Upper lobe of left lung (tissue), 6 donors: ENCODE data around the gene ZBTB47. TPM values are rescaled to one million over a fixed set of nuclear protein-coding genes. Genes with fewer than 3 reads are reported as not detected.

Source experiments
- ATAC-seq, 2 donors: fragments of 200-7000 bp; cut with Tn5 transposase; one replicate each; pipeline ENCODE4 v1.9.1; 2022; ENCODE audit warnings: mild to moderate bottlenecking in 2 of 2, moderate library complexity in 2 of 2; ENCODE audit not compliant: low FRiP score in 2 of 2
- DNase-seq, 2 donors: peaks; one replicate each; pipeline ENCODE4 v3.0.0-alpha.2; 2019 to 2020
- H3K27ac ChIP-seq, 4 donors: fragments of 200-600 bp; sonication (generic); one replicate each; pipeline ENCODE4 v1.5.1; 2016 to 2019
- H3K27me3 ChIP-seq, 4 donors: fragments of 200-600 bp; sonication (generic); one replicate each; pipeline ENCODE4 v1.5.1; 2017 to 2019
- H3K36me3 ChIP-seq, 4 donors: fragments of 200-600 bp; sonication (generic); one replicate each; pipeline ENCODE4 v1.5.1; 2016 to 2019
- H3K4me1 ChIP-seq, 4 donors: fragments of 200-600 bp; sonication (generic); one replicate each; pipeline ENCODE4 v1.5.1; 2018 to 2019
- H3K4me3 ChIP-seq, 4 donors: fragments of 200-600 bp; sonication (generic); one replicate each; pipeline ENCODE4 v1.5.1; 2017 to 2019; ENCODE audit warnings: mild to moderate bottlenecking in 2 of 4, moderate library complexity in 1 of 4
- H3K9me3 ChIP-seq, 4 donors: fragments of 200-600 bp; sonication (generic); one replicate each; pipeline ENCODE4 v1.5.1; 2018 to 2019
- CTCF ChIP-seq, 6 experiments: fragments of 450-650 bp in 4 of 6; fragments of 200-600 bp in 2 of 6; sonication (generic) in 2 of 6; IDR thresholded peaks; one replicate each; pipeline ENCODE4 v1.5.1; 2016 to 2019; ENCODE audit warnings: antibody characterized with exemption in 6 of 6
- EP300 ChIP-seq, 4 donors: sonication (generic); formaldehyde crosslinking; IDR thresholded peaks; one replicate each; pipeline ENCODE4 v1.5.1; 2017; ENCODE audit warnings: antibody characterized with exemption in 4 of 4, control low read depth in 2 of 4
- POLR2A ChIP-seq, 4 donors: fragments of 450-650 bp; IDR thresholded peaks; one replicate each; pipeline ENCODE4 v1.5.1; 2016 to 2017; ENCODE audit warnings: antibody characterized with exemption in 4 of 4, mild to moderate bottlenecking in 2 of 4
- POLR2AphosphoS5 ChIP-seq, 2 donors: sonication (generic); formaldehyde crosslinking; IDR thresholded peaks; one replicate each; pipeline ENCODE4 v1.5.1; 2017; ENCODE audit warnings: antibody characterized with exemption in 2 of 2
- WGBS, 2 donors: methylation state at CpG; one replicate each; pipeline ENCODE4 v1.1.5; 2017 to 2018; 5-methylcytosine and 5-hydroxymethylcytosine counted together
- total RNA-seq, 6 donors: library from RNA; depleted of rRNA in 4 of 6; stranded (reverse); fragments of >200 nt in 4 of 6; gene quantifications; one replicate each; pipeline versions ENCODE4 v1.1.0 to v1.2.1, GENCODE V29; 2016 to 2021
- donor health status: DM: no; HTN: no; CAD: no; lungs with moderate emphysema.
- donor health status: DM: no; HTN: yes; CAD: no; lungs with severe emphysema.

The ZBTB47 gene
- total RNA-seq, 6 donors from 2014 or later: 25.1 to 35.8 (median 29.9) TPM

GRCh38 chr3:42612928-42613327, 40.6 kb upstream of the ZBTB47 start:
- H3K36me3 ChIP-seq: peaks cover 0 to 10% (median 4%) of the 10 kb centered on the region in 4 donors
- no peak for TF ChIP-seq POLR2A (IDR thresholded peaks at IDR 0.05)
- no peak for TF ChIP-seq POLR2AphosphoS5 (IDR thresholded peaks at IDR 0.05)
- no peak for TF ChIP-seq EP300 (IDR thresholded peaks at IDR 0.05)
- TF ChIP-seq CTCF (IDR thresholded peaks at IDR 0.05): no peak
- peak overlapping the region in 2 of 4 donors; percentile 48 to 59 for H3K27ac ChIP-seq
- no peak overlapping the region for H3K4me3 ChIP-seq
- DNase-seq: no peak
- no peaks in the 10 kb centered on the region for H3K27me3 ChIP-seq
- H3K4me1 ChIP-seq: peaks cover 36 to 58% (median 40%) of the 10 kb centered on the region in 4 donors
- no peak for ATAC-seq
- H3K9me3 ChIP-seq: no peaks in the 10 kb centered on the region
- WGBS, 2 donors: 87 to 96% methylated on average over 3 of the region's 3 CpGs

- DNase-seq (no peak), ATAC-seq (no peak)
- Histone ChIP-seq H3K36me3 (peaks cover 0 to 11% (median 4%) of the 10 kb centered on the region in 4 donors), H3K27me3 (no peaks in the 10 kb centered on the region), H3K27ac (peak overlapping the region in 2 of 4 donors; percentile 48 to 59), H3K4me1 (peaks cover 37 to 58% (median 42%) of the 10 kb centered on the region in 4 donors), H3K4me3 (no peak overlapping the region), H3K9me3 (no peaks in the 10 kb centered on the region)
- 70 to 81% methylated on average over 2 of the region's 2 CpGs for WGBS, 2 donors
- TF ChIP-seq POLR2AphosphoS5 (IDR thresholded peaks at IDR 0.05) (no peak), EP300 (IDR thresholded peaks at IDR 0.05) (no peak), CTCF (IDR thresholded peaks at IDR 0.05) (peak in 5 of 6 experiments; percentile 21 to 57 (median 32)), POLR2A (IDR thresholded peaks at IDR 0.05) (no peak)
Observed at GRCh38 chr3:42613462-42613861, 40.0 kb upstream of the ZBTB47 start.

GRCh38 chr3:42631620-42632019, 21.9 kb upstream of the ZBTB47 start:
- ATAC-seq: no peak
- 94 to 97% methylated on average over 2 of the region's 2 CpGs for WGBS, 2 donors
- Histone ChIP-seq H3K9me3 (no peaks in the 10 kb centered on the region), H3K4me1 (peaks cover 0 to 2% (median 0%) of the 10 kb centered on the region in 4 donors), H3K27me3 (no peaks in the 10 kb centered on the region), H3K27ac (no peak overlapping the region), H3K36me3 (peaks cover 26 to 69% (median 50%) of the 10 kb centered on the region in 4 donors), H3K4me3 (no peak overlapping the region)
- no peak for DNase-seq
- TF ChIP-seq POLR2A (IDR thresholded peaks at IDR 0.05): no peak
- TF ChIP-seq EP300 (IDR thresholded peaks at IDR 0.05): no peak
- TF ChIP-seq POLR2AphosphoS5 (IDR thresholded peaks at IDR 0.05): no peak
- no peak for TF ChIP-seq CTCF (IDR thresholded peaks at IDR 0.05)

- peaks cover 0 to 2% (median 0%) of the 10 kb centered on the region in 4 donors for H3K4me1 ChIP-seq
- no peak for DNase-seq
- no peaks in the 10 kb centered on the region for H3K27me3 ChIP-seq
- TF ChIP-seq POLR2A (IDR thresholded peaks at IDR 0.05): no peak
- no peak for TF ChIP-seq EP300 (IDR thresholded peaks at IDR 0.05)
- TF ChIP-seq POLR2AphosphoS5 (IDR thresholded peaks at IDR 0.05): no peak
- no peak for TF ChIP-seq CTCF (IDR thresholded peaks at IDR 0.05)
- WGBS, 2 donors: 83 to 92% methylated on average over 1 of the region's 1 CpG
- no peaks in the 10 kb centered on the region for H3K9me3 ChIP-seq
- H3K36me3 ChIP-seq: peaks cover 32 to 74% (median 54%) of the 10 kb centered on the region in 4 donors
- ATAC-seq: no peak
- H3K27ac ChIP-seq: no peak overlapping the region
- no peak overlapping the region for H3K4me3 ChIP-seq
Observed at GRCh38 chr3:42632146-42632545, 21.4 kb upstream of the ZBTB47 start.

- Histone ChIP-seq H3K27me3 (no peaks in the 10 kb centered on the region), H3K4me3 (no peak overlapping the region), H3K9me3 (no peaks in the 10 kb centered on the region), H3K36me3 (peaks cover 43 to 83% (median 63%) of the 10 kb centered on the region in 4 donors), H3K27ac (no peak overlapping the region), H3K4me1 (peaks cover 0 to 11% (median 3%) of the 10 kb centered on the region in 4 donors)
- WGBS, 2 donors: 90 to 92% methylated on average over 6 of the region's 6 CpGs
- ATAC-seq (no peak), DNase-seq (no peak)
- no peak for TF ChIP-seq POLR2A (IDR thresholded peaks at IDR 0.05)
- no peak for TF ChIP-seq CTCF (IDR thresholded peaks at IDR 0.05)
- TF ChIP-seq EP300 (IDR thresholded peaks at IDR 0.05): no peak
- no peak for TF ChIP-seq POLR2AphosphoS5 (IDR thresholded peaks at IDR 0.05)
Observed at GRCh38 chr3:42633544-42633943, 20.0 kb upstream of the ZBTB47 start.
